SK-N-SH treated with all-trans-retinoic acid at 6 μM for 48 hours (cell line): ENCODE measurements around the gene DHCR7.

Experiments
- ATAC-seq: fragments of 200-7000 bp; cut with Tn5 transposase; 3 replicates; pipeline ENCODE4 v1.9.1; 2020; ENCODE audit warnings: mild to moderate bottlenecking, moderate library complexity
- ARNTL ChIP-seq: fragments of 450-650 bp; formaldehyde crosslinking; IDR thresholded peaks from 2 replicates; pipeline ENCODE4 v1.5.0; 2020; ENCODE audit warnings: low read depth, mild to moderate bottlenecking, moderate library complexity, borderline replicate concordance
- BACH2 ChIP-seq: fragments of 250-450 bp; sonication (Bioruptor Pico); IDR thresholded peaks from 2 replicates; pipeline ENCODE4 v1.9.0; 2021; ENCODE audit warnings: mild to moderate bottlenecking, borderline replicate concordance
- CREB5 ChIP-seq: fragments of 250-450 bp; sonication (Bioruptor Pico); IDR thresholded peaks from 2 replicates; pipeline ENCODE4 v1.5.1; 2020; ENCODE audit warnings: low read depth, mild to moderate bottlenecking, moderate library complexity
- CSDC2 ChIP-seq: fragments of 250-450 bp; sonication (Bioruptor Pico); IDR thresholded peaks from 2 replicates; pipeline ENCODE4 v1.5.0; 2020; ENCODE audit warnings: mild to moderate bottlenecking, moderate library complexity
- CSRNP3 ChIP-seq: fragments of 250-450 bp; sonication (Bioruptor Pico); IDR thresholded peaks from 2 replicates; pipeline ENCODE4 v1.5.1; 2021; ENCODE audit warnings: mild to moderate bottlenecking, moderate library complexity
- ESRRG ChIP-seq: fragments of 250-450 bp; sonication (Bioruptor Pico); IDR thresholded peaks from 2 replicates; pipeline ENCODE4 v1.6.1; 2021; ENCODE audit warnings: mild to moderate bottlenecking
- GLIS3 ChIP-seq: fragments of 250-450 bp; sonication (Bioruptor Pico); IDR thresholded peaks from 2 replicates; pipeline ENCODE4 v1.5.0; 2020; ENCODE audit warnings: mild to moderate bottlenecking, moderate library complexity
- ISL1 ChIP-seq: fragments of 250-450 bp; sonication (Bioruptor Pico); IDR thresholded peaks from 2 replicates; pipeline ENCODE4 v2.1.2; 2022; ENCODE audit warnings: mild to moderate bottlenecking, moderate library complexity
- OSR1 ChIP-seq: fragments of 250-450 bp; sonication (Bioruptor Pico); IDR thresholded peaks from 2 replicates; pipeline ENCODE4 v1.8.0; 2022; ENCODE audit warnings: moderate library complexity, mild to moderate bottlenecking, inconsistent platforms
- POU6F1 ChIP-seq: fragments of 250-450 bp; sonication (Bioruptor Pico); IDR thresholded peaks from 2 replicates; pipeline ENCODE4 v1.8.0; 2021; ENCODE audit warnings: low read depth, mild to moderate bottlenecking, moderate library complexity, borderline replicate concordance
- PPARA ChIP-seq: fragments of 250-450 bp; sonication (Bioruptor Pico); IDR thresholded peaks from 2 replicates; pipeline ENCODE4 v1.5.0; 2020; ENCODE audit warnings: mild to moderate bottlenecking, borderline replicate concordance
- SNAI2 ChIP-seq: fragments of 250-450 bp; sonication (Bioruptor Pico); IDR thresholded peaks from 2 replicates; pipeline ENCODE4 v1.5.0; 2020; ENCODE audit warnings: mild to moderate bottlenecking, moderate library complexity
- TCF4 ChIP-seq: fragments of 250-450 bp; sonication (Bioruptor Pico); IDR thresholded peaks from 2 replicates; pipeline ENCODE4 v1.8.0; 2021; ENCODE audit warnings: mild to moderate bottlenecking, moderate library complexity, borderline replicate concordance
- TSHZ2 ChIP-seq: fragments of 250-450 bp; sonication (Bioruptor Pico); IDR thresholded peaks from 2 replicates; pipeline ENCODE4 v1.5.0; 2020; ENCODE audit warnings: mild to moderate bottlenecking, moderate library complexity
- ZFP30 ChIP-seq: fragments of 450-650 bp; formaldehyde crosslinking; IDR thresholded peaks from 2 replicates; pipeline ENCODE4 v1.5.0; 2022; ENCODE audit warnings: mild to moderate bottlenecking, moderate library complexity
- ZNF565 ChIP-seq: fragments of 450-650 bp; formaldehyde crosslinking; conservative IDR thresholded peaks from 2 replicates; pipeline ENCODE4 v1.5.0; 2020; ENCODE audit warnings: low read depth, mild to moderate bottlenecking, moderate library complexity
- ZNF70 ChIP-seq: fragments of 450-650 bp; formaldehyde crosslinking; IDR thresholded peaks from 2 replicates; pipeline ENCODE4 v1.5.0; 2020; ENCODE audit warnings: mild to moderate bottlenecking, moderate library complexity
- ZNF8 ChIP-seq: fragments of 450-650 bp; formaldehyde crosslinking; IDR thresholded peaks from 2 replicates; pipeline ENCODE4 v1.5.0; 2020; ENCODE audit warnings: mild to moderate bottlenecking, moderate library complexity

The DHCR7 gene

GRCh38 chr11:71435278-71435951 lies 12.8 kb downstream of the DHCR7 start:
- no peak for ATAC-seq
- TF ChIP-seq ARNTL (CRISPR knock-in tag) (no peak), ZNF565 (CRISPR knock-in tag) (no peak), OSR1 (CRISPR knock-in tag) (no peak), ZNF8 (CRISPR knock-in tag) (no peak), POU6F1 (CRISPR knock-in tag) (no peak), ESRRG (CRISPR knock-in tag) (no peak), TCF4 (CRISPR knock-in tag) (no peak), ZNF70 (no peak), BACH2 (CRISPR knock-in tag) (no peak), GLIS3 (no peak), CREB5 (CRISPR knock-in tag) (no peak)
- TF ChIP-seq, all 23 proteins: peak for 0

GRCh38 chr11:71434576-71435130 lies 13.5 kb downstream of the DHCR7 start:
- no peak for ATAC-seq
- TF ChIP-seq PPARA (CRISPR knock-in tag) (no peak), CREB5 (CRISPR knock-in tag) (no peak), ZNF70 (no peak), CSDC2 (no peak), OSR1 (CRISPR knock-in tag) (no peak), ZNF565 (CRISPR knock-in tag) (no peak), TSHZ2 (no peak), SNAI2 (CRISPR knock-in tag) (no peak), CSRNP3 (CRISPR knock-in tag) (no peak)

GRCh38 chr11:71433648-71434450 lies 14.3 kb downstream of the DHCR7 start:
- ATAC-seq, result no peak
- no peak for TF ChIP-seq ZFP30 (CRISPR knock-in tag)
- TF ChIP-seq TCF4 (CRISPR knock-in tag), result no peak
- TF ChIP-seq CSDC2, result no peak
- no peak for TF ChIP-seq CSRNP3 (CRISPR knock-in tag)
- TF ChIP-seq ISL1 (CRISPR knock-in tag), result no peak
